Choroid plexus epithelial cell (primary cell): ENCODE data around the gene ERP27.

Experiments
- DNase-seq: peaks from one replicate; pipeline ENCODE4 v3.0.0-alpha.2; 2010; ENCODE audit warnings: low read depth
- H3K4me3 ChIP-seq: 2 replicates; pipeline ENCODE4 v1.5.1; 2011; ENCODE audit warnings: low read depth, mild to moderate bottlenecking, control low read depth, low read length, moderate library complexity
- CTCF ChIP-seq: conservative IDR thresholded peaks from 2 replicates; pipeline ENCODE4 v1.5.1; 2011; ENCODE audit warnings: low read depth, mild to moderate bottlenecking, control low read depth, inconsistent platforms, low read length, moderate library complexity

The ERP27 gene

DNA sequence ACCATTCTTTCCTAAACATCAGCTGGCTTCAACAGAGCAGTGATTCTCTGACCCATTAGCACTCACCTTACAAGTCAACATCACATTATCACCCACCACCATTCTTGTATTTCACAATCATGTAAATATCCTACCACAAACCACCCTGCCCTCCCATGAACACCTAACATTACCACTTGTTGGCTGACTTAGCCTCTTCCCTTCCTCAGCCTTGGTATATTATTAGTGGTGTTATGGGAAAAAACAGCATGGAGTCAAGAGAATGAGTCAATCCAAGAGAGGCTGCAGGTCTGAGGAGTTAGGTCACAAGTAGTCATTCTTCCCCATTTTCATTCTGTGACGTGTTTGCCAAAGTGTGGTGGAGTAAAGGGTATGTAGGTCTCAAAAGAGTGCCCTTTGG, 30.4 kb downstream of the ERP27 start:
- TF ChIP-seq CTCF = no peak
- no peak overlapping the region for H3K4me3 ChIP-seq
- DNase-seq = no peak

DNA sequence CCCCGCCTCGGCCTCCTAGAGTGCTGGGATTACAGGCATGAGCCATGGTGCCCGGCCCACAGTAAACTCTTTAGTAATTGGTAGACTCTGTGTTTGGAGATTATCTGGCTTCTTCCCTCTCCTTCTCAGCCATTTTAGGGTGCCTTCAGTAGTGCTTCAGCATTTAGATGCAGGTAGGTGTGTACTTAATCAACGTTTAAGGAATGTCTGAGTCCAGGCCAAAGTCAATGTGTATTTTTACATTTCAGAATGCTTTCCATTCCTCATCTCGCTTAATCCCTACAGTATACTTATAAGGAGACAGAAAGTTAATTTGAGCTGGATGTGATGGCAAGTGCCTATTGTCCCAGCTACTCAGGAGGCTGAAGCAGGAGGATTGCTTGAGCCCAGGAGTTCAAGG, 32.2 kb downstream of the ERP27 start:
- no peak for DNase-seq
- TF ChIP-seq CTCF = no peak
- H3K4me3 ChIP-seq = no peak overlapping the region

GRCh38 chr12:14905269-14906004, 32.9 kb downstream of the ERP27 start:
- H3K4me3 ChIP-seq = no peak overlapping the region
- DNase-seq = peak; percentile 17
- TF ChIP-seq CTCF = no peak

DNA sequence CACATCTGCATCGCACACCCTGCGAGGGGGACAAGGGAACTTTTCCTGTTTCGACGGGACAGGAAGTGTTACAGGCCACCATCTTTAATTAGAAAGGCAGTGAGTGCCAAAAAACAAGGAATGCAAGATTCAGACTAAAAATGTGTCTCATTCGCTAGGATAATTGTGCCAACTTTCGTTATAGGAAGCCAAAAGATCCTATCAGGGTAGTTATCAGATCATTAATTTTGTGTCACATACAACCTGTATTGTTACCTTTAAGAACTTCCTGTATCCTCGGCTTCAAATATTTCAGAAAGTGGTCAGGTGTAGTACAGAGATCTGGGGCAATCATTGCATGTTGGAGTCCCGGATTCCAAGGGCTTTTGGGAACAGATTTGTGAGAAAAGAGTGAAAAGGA, 33.5 kb downstream of the ERP27 start:
- no peak for TF ChIP-seq CTCF

GRCh38 chr12:14903386-14904098, 34.8 kb downstream of the ERP27 start:
- no peak for TF ChIP-seq CTCF
- no peak overlapping the region for H3K4me3 ChIP-seq
- DNase-seq = no peak

More for the DNA sequence above, 33.5 kb downstream of the ERP27 start:
- no peak for DNase-seq
- no peak overlapping the region for H3K4me3 ChIP-seq

GRCh38 chr12:14902465-14902864, 35.9 kb downstream of the ERP27 start:
- TF ChIP-seq CTCF = no peak
- DNase-seq = peak; percentile 59

GRCh38 chr12:14901228-14901562, 37.1 kb downstream of the ERP27 start:
- no peak for DNase-seq
- TF ChIP-seq CTCF = peak; percentile 23
- no peak overlapping the region for H3K4me3 ChIP-seq

More at GRCh38 chr12:14902465-14902864, 35.9 kb downstream of the ERP27 start:
- no peak overlapping the region for H3K4me3 ChIP-seq
